ENCODE measurements around the gene STAG2.

Gene STAG2

GRCh38 chrX:123989235-123989634, 27.7 kb downstream of the STAG2 start:
- Mint-ChIP-seq H3K36me3 (ENCODE audit: low read depth) (no peaks in the 10 kb centered on the region), H3K4me3 (no peak overlapping the region), H3K27me3 (no peaks in the 10 kb centered on the region), H3K9me3 (no peaks in the 10 kb centered on the region), H3K27ac (no peak overlapping the region), H3K4me1 (ENCODE audit: low read depth) (peaks cover 10% of the 10 kb centered on the region)
- intact Hi-C loops (cut with micrococcal nuclease) = no loop called here

GRCh38 chrX:123990169-123990568, 28.7 kb downstream of the STAG2 start:
- no peaks in the 10 kb centered on the region for H3K9me3 Mint-ChIP-seq
- H3K4me3 Mint-ChIP-seq = no peak overlapping the region

GRCh38 chrX:123990602-123991001, 29.1 kb downstream of the STAG2 start:
- intact Hi-C loops (cut with micrococcal nuclease) = no loop called here
- Mint-ChIP-seq H3K4me3 (no peak overlapping the region), H3K27me3 (no peaks in the 10 kb centered on the region), H3K36me3 (ENCODE audit: low read depth) (no peaks in the 10 kb centered on the region), H3K4me1 (ENCODE audit: low read depth) (peaks cover 21% of the 10 kb centered on the region), H3K9me3 (no peaks in the 10 kb centered on the region), H3K27ac (no peak overlapping the region)

More at GRCh38 chrX:123990169-123990568, 28.7 kb downstream of the STAG2 start:
- Mint-ChIP-seq H3K4me1 (ENCODE audit: low read depth) (peaks cover 19% of the 10 kb centered on the region), H3K36me3 (ENCODE audit: low read depth) (no peaks in the 10 kb centered on the region), H3K27ac (no peak overlapping the region), H3K27me3 (no peaks in the 10 kb centered on the region)
- intact Hi-C loops (cut with micrococcal nuclease) = no loop called here

- Mint-ChIP-seq H3K4me3 (no peak overlapping the region), H3K27ac (no peak overlapping the region)
- intact Hi-C loops (cut with micrococcal nuclease) = no loop called here
These were observed 31.8 kb downstream of the STAG2 start for GRCh38 chrX:123993326-123993725.

GRCh38 chrX:123993904-123994635, 32.6 kb downstream of the STAG2 start:
- intact Hi-C loops (cut with micrococcal nuclease) = no loop called here
- Mint-ChIP-seq H3K4me3 (no peak overlapping the region), H3K9me3 (no peaks in the 10 kb centered on the region), H3K27ac (peak overlapping the region; percentile 76), H3K36me3 (ENCODE audit: low read depth) (no peaks in the 10 kb centered on the region), H3K4me1 (ENCODE audit: low read depth) (peaks cover 23% of the 10 kb centered on the region), H3K27me3 (no peaks in the 10 kb centered on the region)

More at GRCh38 chrX:123993326-123993725, 31.8 kb downstream of the STAG2 start:
- H3K9me3 Mint-ChIP-seq = no peaks in the 10 kb centered on the region
- H3K36me3 Mint-ChIP-seq (ENCODE audit: low read depth) = no peaks in the 10 kb centered on the region
- no peaks in the 10 kb centered on the region for H3K27me3 Mint-ChIP-seq
- H3K4me1 Mint-ChIP-seq (ENCODE audit: low read depth) = peaks cover 29% of the 10 kb centered on the region

- H3K27me3 Mint-ChIP-seq = no peaks in the 10 kb centered on the region
- peak overlapping the region; percentile 76 for H3K27ac Mint-ChIP-seq
- no peaks in the 10 kb centered on the region for H3K9me3 Mint-ChIP-seq
- intact Hi-C loops (cut with micrococcal nuclease) = no loop called here
- no peaks in the 10 kb centered on the region for H3K36me3 Mint-ChIP-seq (ENCODE audit: low read depth)
- H3K4me1 Mint-ChIP-seq (ENCODE audit: low read depth) = peaks cover 29% of the 10 kb centered on the region
- peak overlapping the region; percentile 37 for H3K4me3 Mint-ChIP-seq
These were observed 33.2 kb downstream of the STAG2 start for GRCh38 chrX:123994730-123995129.

- no peak overlapping the region for H3K4me3 Mint-ChIP-seq
- peaks cover 20% of the 10 kb centered on the region for H3K4me1 Mint-ChIP-seq (ENCODE audit: low read depth)
- H3K9me3 Mint-ChIP-seq = no peaks in the 10 kb centered on the region
- intact Hi-C loops (cut with micrococcal nuclease) = no loop called here
- no peak overlapping the region for H3K27ac Mint-ChIP-seq
- no peaks in the 10 kb centered on the region for H3K27me3 Mint-ChIP-seq
- peaks cover 5% of the 10 kb centered on the region for H3K36me3 Mint-ChIP-seq (ENCODE audit: low read depth)
These were observed 40.1 kb downstream of the STAG2 start for GRCh38 chrX:124001581-124001980.

GRCh38 chrX:124005228-124005627, 43.7 kb downstream of the STAG2 start:
- Mint-ChIP-seq H3K36me3 (ENCODE audit: low read depth) (peaks cover 5% of the 10 kb centered on the region), H3K4me1 (ENCODE audit: low read depth) (peaks cover 16% of the 10 kb centered on the region), H3K27me3 (no peaks in the 10 kb centered on the region), H3K4me3 (no peak overlapping the region), H3K27ac (no peak overlapping the region), H3K9me3 (no peaks in the 10 kb centered on the region)
- intact Hi-C loops (cut with micrococcal nuclease) = no loop called here

GRCh38 chrX:124010157-124010556, 48.7 kb downstream of the STAG2 start:
- H3K4me3 Mint-ChIP-seq = no peak overlapping the region
- H3K4me1 Mint-ChIP-seq (ENCODE audit: low read depth) = peaks cover 17% of the 10 kb centered on the region
- no peaks in the 10 kb centered on the region for H3K36me3 Mint-ChIP-seq (ENCODE audit: low read depth)
- no peak overlapping the region for H3K27ac Mint-ChIP-seq
- no peaks in the 10 kb centered on the region for H3K27me3 Mint-ChIP-seq
- H3K9me3 Mint-ChIP-seq = no peaks in the 10 kb centered on the region
- intact Hi-C loops (cut with micrococcal nuclease) = no loop called here

GRCh38 chrX:124010566-124010965, 49.1 kb downstream of the STAG2 start:
- intact Hi-C loops (cut with micrococcal nuclease) = no loop called here
- Mint-ChIP-seq H3K4me1 (ENCODE audit: low read depth) (peaks cover 13% of the 10 kb centered on the region), H3K27me3 (no peaks in the 10 kb centered on the region), H3K4me3 (no peak overlapping the region), H3K36me3 (ENCODE audit: low read depth) (no peaks in the 10 kb centered on the region), H3K9me3 (no peaks in the 10 kb centered on the region), H3K27ac (no peak overlapping the region)

- no peaks in the 10 kb centered on the region for H3K36me3 Mint-ChIP-seq (ENCODE audit: low read depth)
- intact Hi-C loops (cut with micrococcal nuclease) = loop anchor here (5.0 kb wide), 1 partner anchor 38 kb away; no protein-coding TSS in a partner anchor
- no peak overlapping the region for H3K4me3 Mint-ChIP-seq
- no peak overlapping the region for H3K27ac Mint-ChIP-seq
- H3K27me3 Mint-ChIP-seq = no peaks in the 10 kb centered on the region
- H3K9me3 Mint-ChIP-seq = no peaks in the 10 kb centered on the region
- H3K4me1 Mint-ChIP-seq (ENCODE audit: low read depth) = peaks cover 8% of the 10 kb centered on the region
These were observed 54.2 kb downstream of the STAG2 start for GRCh38 chrX:124015721-124016120.

GRCh38 chrX:124016825-124017224, 55.3 kb downstream of the STAG2 start:
- no peaks in the 10 kb centered on the region for H3K9me3 Mint-ChIP-seq
- H3K27me3 Mint-ChIP-seq = no peaks in the 10 kb centered on the region
- H3K36me3 Mint-ChIP-seq (ENCODE audit: low read depth) = no peaks in the 10 kb centered on the region
- intact Hi-C loops (cut with micrococcal nuclease) = loop anchor here (5.0 kb wide), 1 partner anchor 40 kb away; no protein-coding TSS in a partner anchor
- no peak overlapping the region for H3K4me3 Mint-ChIP-seq
- no peak overlapping the region for H3K27ac Mint-ChIP-seq
- peaks cover 8% of the 10 kb centered on the region for H3K4me1 Mint-ChIP-seq (ENCODE audit: low read depth)

- Mint-ChIP-seq H3K9me3 (no peaks in the 10 kb centered on the region), H3K36me3 (ENCODE audit: low read depth) (peaks cover 4% of the 10 kb centered on the region), H3K4me1 (ENCODE audit: low read depth) (peaks cover 8% of the 10 kb centered on the region), H3K27me3 (no peaks in the 10 kb centered on the region), H3K4me3 (no peak overlapping the region), H3K27ac (no peak overlapping the region)
- intact Hi-C loops (cut with micrococcal nuclease) = loop anchor here (5.0 kb wide), 1 partner anchor 41 kb away; no protein-coding TSS in a partner anchor
These were observed 56.5 kb downstream of the STAG2 start for GRCh38 chrX:124018023-124018422.

GRCh38 chrX:124023838-124024238, 62.3 kb downstream of the STAG2 start:
- intact Hi-C loops (cut with micrococcal nuclease) = no loop called here
- H3K4me3 Mint-ChIP-seq = no peak overlapping the region

GRCh38 chrX:124026529-124026928, 65.0 kb downstream of the STAG2 start:
- Mint-ChIP-seq H3K27ac (no peak overlapping the region), H3K27me3 (no peaks in the 10 kb centered on the region), H3K4me3 (no peak overlapping the region), H3K9me3 (no peaks in the 10 kb centered on the region), H3K36me3 (ENCODE audit: low read depth) (peaks cover 16% of the 10 kb centered on the region), H3K4me1 (ENCODE audit: low read depth) (no peaks in the 10 kb centered on the region)
- intact Hi-C loops (cut with micrococcal nuclease) = loop anchor here (5.0 kb wide), 1 partner anchor 36 kb away; no protein-coding TSS in a partner anchor

More at GRCh38 chrX:124023838-124024238, 62.3 kb downstream of the STAG2 start:
- Mint-ChIP-seq H3K9me3 (no peaks in the 10 kb centered on the region), H3K27me3 (no peaks in the 10 kb centered on the region), H3K4me1 (ENCODE audit: low read depth) (no peaks in the 10 kb centered on the region), H3K27ac (no peak overlapping the region), H3K36me3 (ENCODE audit: low read depth) (peaks cover 16% of the 10 kb centered on the region)

All from dendritic cell treated with granulocyte-macrophage colony-stimulating factor and Interleukin-4, amounts not matched to agents 40 ng/mL and 50 ng/mL, for 4 days (primary cell).